Left ventricle myocardium inferior (tissue), 1 donor: ENCODE results near the gene MUC20. TPM values are rescaled to one million over a fixed set of nuclear protein-coding genes. Genes with fewer than 3 reads are reported as not detected.
A peak's percentile ranks its signal among the peaks of the same experiment; 100 is the strongest.
"Not testable (repeated sequence)": the region's sequence is repeated elsewhere in the genome, so short reads cannot be mapped to it uniquely, and the experiment has no call there.

Experiments
- DNase-seq: peaks from one replicate; pipeline ENCODE4 v3.0.0-alpha.2; 2020
- H3K27ac ChIP-seq: fragments of 200-600 bp; replicated peaks from 2 replicates; pipeline ENCODE4 v1.8.0; 2021
- H3K27me3 ChIP-seq: fragments of 200-600 bp; 2 replicates; pipeline ENCODE4 v1.8.0; 2021; ENCODE audit warnings: low read depth
- H3K36me3 ChIP-seq: fragments of 200-600 bp; 2 replicates; pipeline ENCODE4 v1.8.0; 2021
- H3K4me1 ChIP-seq: fragments of 200-600 bp; 2 replicates; pipeline ENCODE4 v1.8.0; 2021
- H3K4me3 ChIP-seq: fragments of 200-600 bp; 2 replicates; pipeline ENCODE4 v1.8.0; 2021; ENCODE audit warnings: mild to moderate bottlenecking, moderate library complexity
- H3K9me3 ChIP-seq: fragments of 200-600 bp; replicated peaks from 2 replicates; pipeline ENCODE4 v1.8.0; 2021
- CTCF ChIP-seq: fragments of 200-600 bp; IDR thresholded peaks from 2 replicates; pipeline ENCODE4 v1.8.0; 2021; ENCODE audit warnings: antibody characterized with exemption, mild to moderate bottlenecking, borderline replicate concordance
- intact Hi-C: fragments of 100-400 bp; cut with micrococcal nuclease; formaldehyde crosslinking; loops from one replicate; pipeline ENCODE4 v1.11.0; 2022
- microRNA-seq: library from miRNA; unstranded; fragments of <30 nt; microRNA quantifications from one replicate; pipeline ENCODE4 v1.2.0, GENCODE V29; 2020
- total RNA-seq: library from RNA; stranded (reverse); fragmentation: NEBNext Ultra II Directional; extraction: Animal tissue kit (Norgen Biotek cat#: 25700); gene quantifications from one replicate; pipeline ENCODE4 v1.2.1, GENCODE V29; 2021
- donor health status: DM: no; HTN: yes; CAD: no; lungs with severe emphysema.

MUC20 gene
- total RNA-seq, 1 donor from 2014 or later, result 4.7 TPM

DNA sequence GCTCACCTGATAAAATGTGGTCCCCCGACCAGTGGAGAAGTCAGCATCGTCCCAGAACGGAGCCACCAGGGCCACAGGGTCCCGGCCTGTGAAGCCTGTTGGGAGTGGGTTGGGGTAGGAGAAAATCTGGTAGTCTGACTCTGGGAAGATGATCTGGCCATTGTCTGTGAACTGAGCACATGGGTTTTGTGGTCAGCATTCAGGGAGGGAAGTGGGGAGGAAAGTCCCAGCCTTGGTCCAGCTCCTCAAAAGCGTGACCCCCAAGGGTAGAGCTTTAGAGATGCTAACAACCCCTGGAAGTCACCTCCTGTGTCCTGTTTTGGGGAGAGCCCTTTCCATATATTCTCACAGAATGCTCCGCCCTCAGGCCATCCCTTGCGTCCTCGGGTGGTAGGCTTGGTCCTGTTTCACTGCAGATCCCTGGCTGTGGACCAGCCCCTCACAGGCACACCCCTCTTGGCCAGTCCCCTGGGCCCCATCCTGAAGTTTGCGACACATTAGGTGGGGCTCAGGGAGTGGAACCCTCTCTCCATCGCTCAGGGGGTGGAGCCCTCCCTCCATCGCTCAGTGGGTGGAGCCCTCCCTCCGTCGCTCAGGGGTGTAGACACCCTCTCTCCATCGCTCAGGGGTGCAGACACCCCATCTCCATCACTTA is 51.0 kb downstream of the MUC20 start:
- Histone ChIP-seq H3K27ac (no peak overlapping the region), H3K27me3 (peaks cover 9% of the 10 kb centered on the region), H3K4me1 (no peaks in the 10 kb centered on the region), H3K4me3 (no peak overlapping the region), H3K36me3 (no peaks in the 10 kb centered on the region), H3K9me3 (no peaks in the 10 kb centered on the region)
- no peak for DNase-seq
- intact Hi-C loops, result no loop called here
- no peak for TF ChIP-seq CTCF

DNA sequence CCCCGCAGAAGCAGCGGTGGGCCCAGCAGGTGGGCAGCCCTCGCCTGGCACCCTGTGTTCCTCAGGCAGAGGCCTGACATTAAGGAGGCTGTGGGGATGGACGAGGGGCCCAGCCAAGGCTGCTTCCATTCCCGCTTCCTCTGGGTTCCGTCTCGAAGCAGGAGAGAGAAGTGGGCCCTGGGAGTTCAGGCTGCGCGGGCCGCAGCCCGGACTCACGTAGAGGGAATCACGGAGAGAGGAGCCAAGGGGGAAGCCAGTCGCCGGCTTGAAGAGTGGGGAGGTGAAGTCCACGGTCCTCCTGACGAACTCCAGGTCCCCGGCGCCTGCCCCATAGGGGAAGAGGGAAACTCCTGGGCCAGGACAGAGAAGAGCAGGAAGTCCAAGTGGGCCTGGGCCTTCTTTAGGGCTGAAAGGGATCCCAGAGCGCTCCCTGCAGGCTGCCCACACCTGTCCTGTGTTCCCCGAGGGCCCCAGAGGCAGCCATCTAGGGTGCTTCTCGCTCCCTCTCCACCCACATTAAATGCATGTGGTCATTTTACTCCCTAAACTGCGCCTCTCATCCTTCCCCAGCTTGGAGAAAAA is 53.3 kb downstream of the MUC20 start:
- H3K4me1 ChIP-seq, result no peaks in the 10 kb centered on the region
- no peak for TF ChIP-seq CTCF
- no peak for DNase-seq
- H3K27me3 ChIP-seq, result peaks cover 17% of the 10 kb centered on the region
- H3K36me3 ChIP-seq, result no peaks in the 10 kb centered on the region
- H3K9me3 ChIP-seq, result no peaks in the 10 kb centered on the region
- intact Hi-C loops, result no loop called here
- H3K27ac ChIP-seq, result no peak overlapping the region
- H3K4me3 ChIP-seq, result no peak overlapping the region

DNA sequence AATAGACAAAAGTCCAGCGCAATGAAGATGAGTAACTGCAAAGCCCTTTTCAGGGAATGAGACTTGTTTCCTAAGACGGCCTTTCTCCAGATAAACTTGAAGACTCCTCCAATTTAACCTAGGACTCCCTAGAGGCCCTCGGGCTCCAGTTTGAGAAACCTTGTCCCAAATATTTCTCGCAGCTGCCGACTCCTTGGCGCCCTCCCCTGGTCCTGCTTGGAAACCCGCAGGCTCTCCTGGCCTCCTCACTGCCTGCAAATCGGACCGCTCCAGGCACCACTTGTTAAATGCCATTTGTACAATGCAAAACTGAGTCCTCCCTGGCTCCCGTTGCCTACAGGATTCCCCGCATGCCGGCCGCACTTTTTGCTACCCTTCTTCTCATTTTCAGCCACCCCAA is 54.1 kb downstream of the MUC20 start:
- intact Hi-C loops, result no loop called here
- DNase-seq, result peak; percentile 56
- no peak overlapping the region for H3K27ac ChIP-seq
- H3K4me3 ChIP-seq, result no peak overlapping the region
- peak; percentile 59 for TF ChIP-seq CTCF
- no peaks in the 10 kb centered on the region for H3K36me3 ChIP-seq
- peaks cover 17% of the 10 kb centered on the region for H3K27me3 ChIP-seq
- H3K9me3 ChIP-seq, result no peaks in the 10 kb centered on the region
- no peaks in the 10 kb centered on the region for H3K4me1 ChIP-seq

DNA sequence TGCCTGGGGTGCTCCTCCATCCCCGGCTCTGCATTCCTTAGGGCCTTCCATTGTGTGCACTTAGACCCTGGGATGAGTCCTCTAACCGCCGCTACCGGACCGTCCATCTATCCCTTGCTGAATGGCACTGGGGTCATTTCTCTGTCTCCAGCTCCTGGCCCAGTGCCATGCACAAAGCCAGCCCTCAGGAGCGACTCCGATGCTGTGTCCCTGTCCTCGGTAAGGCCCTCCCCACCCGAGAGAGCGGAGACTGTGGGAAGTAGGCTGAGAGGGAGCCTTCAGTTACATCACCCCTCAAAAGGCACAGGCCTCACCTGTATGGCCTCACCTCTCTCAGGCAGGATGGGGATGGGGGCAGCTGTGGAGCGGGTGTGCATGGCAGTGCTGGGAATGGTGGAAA is 57.2 kb downstream of the MUC20 start:
- intact Hi-C loops, result no loop called here
- DNase-seq, result no peak

GRCh38 chr3:195781236-195781635 is 60.5 kb downstream of the MUC20 start:
- H3K4me1 ChIP-seq, H3K4me3 ChIP-seq: not testable (repeated sequence)

More for the DNA sequence above, 57.2 kb downstream of the MUC20 start:
- Histone ChIP-seq H3K4me3 (no peak overlapping the region), H3K27me3 (peaks cover 17% of the 10 kb centered on the region), H3K27ac (no peak overlapping the region), H3K36me3 (no peaks in the 10 kb centered on the region), H3K4me1 (no peaks in the 10 kb centered on the region), H3K9me3 (no peaks in the 10 kb centered on the region)
- TF ChIP-seq CTCF, result no peak

More at GRCh38 chr3:195781236-195781635, 60.5 kb downstream of the MUC20 start:
- H3K27me3 ChIP-seq, H3K27ac ChIP-seq, H3K36me3 ChIP-seq, DNase-seq, H3K9me3 ChIP-seq, intact Hi-C loops: not testable (repeated sequence)

Small RNA genes within 50 kb of the gene (microRNA-seq; reads per million reads assigned to microRNA genes)
- not detected for gene MIR570

Other genes starting within 250 kb of the MUC20 start
- gene PPP1R2, start 177.7 kb upstream of the MUC20 start, total RNA-seq, result 39.7 TPM
- 92.5 TPM for gene APOD, start 137.0 kb upstream of the MUC20 start, total RNA-seq
- 0.11 TPM for gene MUC4, start 91.0 kb downstream of the MUC20 start, total RNA-seq
- 33.2 TPM for gene TNK2, start 187.6 kb downstream of the MUC20 start, total RNA-seq